ENCODE data around the gene SPACA4.

The SPACA4 gene

GRCh38 chr19:48596237-48596636 is 10.3 kb upstream of the SPACA4 start:
- H3K9ac ChIP-seq (ENCODE audit: low read depth, low read length, poor library complexity, severe bottlenecking), result no peak overlapping the region
- H3K79me2 ChIP-seq (ENCODE audit: insufficient read depth, low read length), result no peaks in the 10 kb centered on the region
- no peaks in the 10 kb centered on the region for H3K27me3 ChIP-seq (ENCODE audit: insufficient read depth, low read length, poor library complexity, severe bottlenecking)
- no peak for TF ChIP-seq EZH2phosphoT487 (IDR thresholded peaks at IDR 0.05; ENCODE audit: borderline replicate concordance)
- TF ChIP-seq, protein P1, sequence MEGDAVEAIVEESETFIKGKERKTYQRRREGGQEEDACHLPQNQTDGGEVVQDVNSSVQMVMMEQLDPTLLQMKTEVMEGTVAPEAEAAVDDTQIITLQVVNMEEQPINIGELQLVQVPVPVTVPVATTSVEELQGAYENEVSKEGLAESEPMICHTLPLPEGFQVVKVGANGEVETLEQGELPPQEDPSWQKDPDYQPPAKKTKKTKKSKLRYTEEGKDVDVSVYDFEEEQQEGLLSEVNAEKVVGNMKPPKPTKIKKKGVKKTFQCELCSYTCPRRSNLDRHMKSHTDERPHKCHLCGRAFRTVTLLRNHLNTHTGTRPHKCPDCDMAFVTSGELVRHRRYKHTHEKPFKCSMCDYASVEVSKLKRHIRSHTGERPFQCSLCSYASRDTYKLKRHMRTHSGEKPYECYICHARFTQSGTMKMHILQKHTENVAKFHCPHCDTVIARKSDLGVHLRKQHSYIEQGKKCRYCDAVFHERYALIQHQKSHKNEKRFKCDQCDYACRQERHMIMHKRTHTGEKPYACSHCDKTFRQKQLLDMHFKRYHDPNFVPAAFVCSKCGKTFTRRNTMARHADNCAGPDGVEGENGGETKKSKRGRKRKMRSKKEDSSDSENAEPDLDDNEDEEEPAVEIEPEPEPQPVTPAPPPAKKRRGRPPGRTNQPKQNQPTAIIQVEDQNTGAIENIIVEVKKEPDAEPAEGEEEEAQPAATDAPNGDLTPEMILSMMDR (conservative IDR thresholded peaks at IDR 0.05; ENCODE audit: low read length), result no peak
- no peak overlapping the region for H3K4me3 ChIP-seq (ENCODE audit: low read length, poor library complexity, severe bottlenecking)
- H3K36me3 ChIP-seq (ENCODE audit: insufficient read depth, low read length), result no peaks in the 10 kb centered on the region
- no peaks in the 10 kb centered on the region for H3K9me3 ChIP-seq (ENCODE audit: insufficient read depth, low read depth, low read length)
- no peak overlapping the region for H3K4me2 ChIP-seq (ENCODE audit: low read depth, low read length, poor library complexity, severe bottlenecking)
- H3K9me2 ChIP-seq (replicated peaks; ENCODE audit: low read depth, low read length), result no peaks in the 10 kb centered on the region
- H2AFZ ChIP-seq (ENCODE audit: low read length), result no peak overlapping the region
- H3F3A ChIP-seq (ENCODE audit: low read depth), result no peaks in the 10 kb centered on the region
- H3K4me1 ChIP-seq (ENCODE audit: insufficient read depth, low read length, poor library complexity, severe bottlenecking), result no peaks in the 10 kb centered on the region
- H4K20me1 ChIP-seq (ENCODE audit: insufficient read depth, low read length, poor library complexity, severe bottlenecking), result no peaks in the 10 kb centered on the region

DNA sequence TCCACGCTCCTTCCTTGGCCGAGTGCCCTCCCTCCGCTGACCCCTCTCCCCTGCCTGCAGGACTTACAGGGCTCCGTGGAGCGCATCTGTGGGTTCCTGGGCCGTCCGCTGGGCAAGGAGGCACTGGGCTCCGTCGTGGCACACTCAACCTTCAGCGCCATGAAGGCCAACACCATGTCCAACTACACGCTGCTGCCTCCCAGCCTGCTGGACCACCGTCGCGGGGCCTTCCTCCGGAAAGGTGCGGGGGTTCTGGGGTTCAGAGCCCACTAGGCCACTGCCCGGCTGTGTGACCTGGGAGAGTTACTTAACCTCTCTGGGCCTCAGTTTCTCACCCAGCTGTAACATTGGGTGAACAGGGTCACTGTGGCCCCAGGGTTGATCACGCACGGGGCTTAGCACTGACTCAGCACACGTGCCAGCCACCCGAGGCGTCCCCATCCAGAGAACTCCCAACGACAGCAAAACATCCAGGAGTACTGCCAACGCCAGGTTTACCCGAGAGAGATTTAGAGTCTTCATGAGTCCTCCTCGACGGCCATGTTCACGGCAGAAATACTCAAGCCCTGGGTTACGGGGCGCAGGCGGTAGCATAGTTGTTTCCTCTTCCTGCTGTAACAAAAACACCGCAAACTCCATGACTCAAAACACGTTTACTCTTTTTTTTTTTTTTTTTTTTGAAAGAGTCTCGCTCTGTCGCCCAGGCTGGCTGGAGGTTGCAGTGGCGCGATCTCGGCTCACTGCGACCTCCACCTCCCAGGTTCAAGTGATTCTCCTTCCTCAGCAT is 9.7 kb upstream of the SPACA4 start:
- Histone ChIP-seq H3K9me2 (replicated peaks; ENCODE audit: low read depth, low read length) (no peaks in the 10 kb centered on the region), H3K9ac (ENCODE audit: low read depth, low read length, poor library complexity, severe bottlenecking) (no peak overlapping the region), H3K4me1 (ENCODE audit: insufficient read depth, low read length, poor library complexity, severe bottlenecking) (no peaks in the 10 kb centered on the region), H3K4me3 (ENCODE audit: low read length, poor library complexity, severe bottlenecking) (no peak overlapping the region), H3K4me2 (ENCODE audit: low read depth, low read length, poor library complexity, severe bottlenecking) (no peak overlapping the region), H3K9me3 (ENCODE audit: insufficient read depth, low read depth, low read length) (no peaks in the 10 kb centered on the region), H3K27me3 (ENCODE audit: insufficient read depth, low read length, poor library complexity, severe bottlenecking) (no peaks in the 10 kb centered on the region), H4K20me1 (ENCODE audit: insufficient read depth, low read length, poor library complexity, severe bottlenecking) (no peaks in the 10 kb centered on the region), H3K36me3 (ENCODE audit: insufficient read depth, low read length) (no peaks in the 10 kb centered on the region), H2AFZ (ENCODE audit: low read length) (no peak overlapping the region), H3F3A (ENCODE audit: low read depth) (no peaks in the 10 kb centered on the region), H3K79me2 (ENCODE audit: insufficient read depth, low read length) (no peaks in the 10 kb centered on the region)
- TF ChIP-seq EZH2phosphoT487 (IDR thresholded peaks at IDR 0.05; ENCODE audit: borderline replicate concordance), result no peak
- TF ChIP-seq, protein P1 (conservative IDR thresholded peaks at IDR 0.05; ENCODE audit: low read length), result no peak

DNA sequence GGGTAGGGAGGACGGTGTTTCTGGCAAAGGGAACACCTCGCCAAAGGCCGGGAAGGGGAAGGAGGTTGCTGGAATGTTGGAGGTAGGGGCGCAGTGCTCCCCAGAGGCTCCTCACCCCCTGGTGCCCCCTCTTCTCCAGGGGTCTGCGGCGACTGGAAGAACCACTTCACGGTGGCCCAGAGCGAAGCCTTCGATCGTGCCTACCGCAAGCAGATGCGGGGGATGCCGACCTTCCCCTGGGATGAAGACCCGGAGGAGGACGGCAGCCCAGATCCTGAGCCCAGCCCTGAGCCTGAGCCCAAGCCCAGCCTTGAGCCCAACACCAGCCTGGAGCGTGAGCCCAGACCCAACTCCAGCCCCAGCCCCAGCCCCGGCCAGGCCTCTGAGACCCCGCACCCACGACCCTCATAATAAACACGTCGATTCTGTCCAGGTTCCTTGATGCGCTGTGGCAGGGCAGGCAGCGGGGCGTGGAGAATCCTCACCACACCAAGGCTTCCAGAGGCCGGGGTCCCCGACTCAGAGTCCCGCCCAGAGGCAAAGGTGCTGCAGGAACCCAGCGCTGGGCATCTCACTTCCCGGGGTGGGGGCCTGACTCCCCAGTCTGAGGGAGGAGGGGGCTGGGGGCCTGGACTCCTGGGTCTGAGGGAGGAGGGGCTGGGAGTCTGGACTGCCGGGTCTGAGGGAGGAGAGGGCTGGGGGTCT is 7.4 kb upstream of the SPACA4 start:
- no peak for TF ChIP-seq EZH2phosphoT487 (IDR thresholded peaks at IDR 0.05; ENCODE audit: borderline replicate concordance)
- TF ChIP-seq, protein P1 (conservative IDR thresholded peaks at IDR 0.05; ENCODE audit: low read length), result no peak
- Histone ChIP-seq H3K27me3 (ENCODE audit: insufficient read depth, low read length, poor library complexity, severe bottlenecking) (no peaks in the 10 kb centered on the region), H3K9ac (ENCODE audit: low read depth, low read length, poor library complexity, severe bottlenecking) (no peak overlapping the region), H3K4me3 (ENCODE audit: low read length, poor library complexity, severe bottlenecking) (no peak overlapping the region), H3K4me1 (ENCODE audit: insufficient read depth, low read length, poor library complexity, severe bottlenecking) (no peaks in the 10 kb centered on the region), H3K36me3 (ENCODE audit: insufficient read depth, low read length) (no peaks in the 10 kb centered on the region), H3K9me2 (replicated peaks; ENCODE audit: low read depth, low read length) (no peaks in the 10 kb centered on the region), H3K79me2 (ENCODE audit: insufficient read depth, low read length) (no peaks in the 10 kb centered on the region), H3F3A (ENCODE audit: low read depth) (no peaks in the 10 kb centered on the region), H2AFZ (ENCODE audit: low read length) (no peak overlapping the region), H4K20me1 (ENCODE audit: insufficient read depth, low read length, poor library complexity, severe bottlenecking) (no peaks in the 10 kb centered on the region), H3K9me3 (ENCODE audit: insufficient read depth, low read depth, low read length) (no peaks in the 10 kb centered on the region), H3K4me2 (ENCODE audit: low read depth, low read length, poor library complexity, severe bottlenecking) (no peak overlapping the region)
